HEK293 (cell line): ENCODE data around the gene IQGAP3.

Source experiments
- CTCF ChIA-PET: fragments of 350-600 bp; formaldehyde crosslinking; extraction: SDS; loops from one replicate; lab custom pipeline; 2021; ENCODE audit warnings: antibody characterized with exemption; lab: Yijun Ruan, JAX
- POLR2A ChIA-PET: fragments of 300-600 bp; formaldehyde crosslinking; extraction: SDS; loops from one replicate; lab custom pipeline; 2020; ENCODE audit warnings: antibody characterized with exemption, inconsistent platforms; lab: Yijun Ruan, JAX
- H3K27ac ChIP-seq: fragments of 200-500 bp; sonication (Bioruptor generic); 2 replicates; pipeline ENCODE4 v1.5.1; 2014; ENCODE audit warnings: low read depth, low read length, control low read depth, inconsistent platforms; ENCODE audit errors: extremely low read depth
- H3K36me3 ChIP-seq, 2 experiments: fragments of 200-500 bp in 1 of 2; sonication (Bioruptor generic) in 1 of 2; 1 replicate in 1 of 2; 2 replicates in 1 of 2; pipeline ENCODE4 v1.5.1; 2014 to 2017; ENCODE audit warnings: inconsistent platforms in 2 of 2, low read length in 2 of 2; ENCODE audit not compliant: control insufficient read depth in 2 of 2, insufficient read depth in 1 of 2
- H3K4me1 ChIP-seq: fragments of 200-500 bp; sonication (Bioruptor generic); 2 replicates; pipeline ENCODE4 v1.5.1; 2014; ENCODE audit warnings: mild to moderate bottlenecking, low read length, inconsistent platforms; ENCODE audit not compliant: control insufficient read depth, insufficient read depth
- H3K4me3 ChIP-seq: 2 replicates; pipeline ENCODE4 v1.5.1; 2011; ENCODE audit warnings: low read depth, mild to moderate bottlenecking, control low read depth, low read length, moderate library complexity
- H3K9me3 ChIP-seq: fragments of 200-500 bp; sonication (Bioruptor generic); 2 replicates; pipeline ENCODE4 v1.5.1; 2014; ENCODE audit warnings: low read depth, low read length, inconsistent platforms; ENCODE audit not compliant: control insufficient read depth, insufficient read depth
- CTCF ChIP-seq: fragments of 450-650 bp; formaldehyde crosslinking; IDR thresholded peaks from 2 replicates; pipeline ENCODE4 v1.5.1; 2016; ENCODE audit warnings: missing biosample characterization, missing genetic modification characterization
- HOXA7 ChIP-seq: sonication (generic); formaldehyde crosslinking; IDR thresholded peaks from 2 replicates; pipeline ENCODE4 v1.8.1; 2022; ENCODE audit warnings: missing genetic modification reagents, borderline replicate concordance
- PBX3 ChIP-seq: sonication (generic); formaldehyde crosslinking; IDR thresholded peaks from 2 replicates; pipeline ENCODE4 v1.8.1; 2022; ENCODE audit warnings: mild to moderate bottlenecking, moderate library complexity, missing genetic modification reagents
- PRDM2 ChIP-seq: fragments of 450-650 bp; formaldehyde crosslinking; IDR thresholded peaks from 2 replicates; pipeline ENCODE4 v1.5.1; 2016; ENCODE audit warnings: missing biosample characterization, missing genetic modification characterization, borderline replicate concordance
- PRDM4 ChIP-seq: fragments of 450-650 bp; formaldehyde crosslinking; IDR thresholded peaks from 2 replicates; pipeline ENCODE4 v1.5.1; 2017; ENCODE audit warnings: missing biosample characterization, missing genetic modification characterization
- YY1 ChIP-seq: fragments of 450-650 bp; formaldehyde crosslinking; IDR thresholded peaks from 2 replicates; pipeline ENCODE4 v1.5.1; 2018; ENCODE audit warnings: missing biosample characterization, missing genetic modification characterization
- ZBTB10 ChIP-seq: fragments of 450-650 bp; formaldehyde crosslinking; IDR thresholded peaks from 2 replicates; pipeline ENCODE4 v1.5.1; 2016; ENCODE audit warnings: missing biosample characterization, missing genetic modification characterization
- ZBTB48 ChIP-seq: fragments of 450-650 bp; formaldehyde crosslinking; IDR thresholded peaks from 2 replicates; pipeline ENCODE4 v1.5.1; 2016; ENCODE audit warnings: missing biosample characterization, missing genetic modification characterization
- ZNF121 ChIP-seq: fragments of 450-650 bp; formaldehyde crosslinking; IDR thresholded peaks from 2 replicates; pipeline ENCODE4 v1.5.1; 2016; ENCODE audit warnings: missing biosample characterization, missing genetic modification characterization
- ZNF223 ChIP-seq: fragments of 450-650 bp; formaldehyde crosslinking; IDR thresholded peaks from 2 replicates; pipeline ENCODE4 v1.5.1; 2016; ENCODE audit warnings: missing biosample characterization, missing genetic modification characterization
- ZNF280C ChIP-seq: fragments of 450-650 bp; formaldehyde crosslinking; IDR thresholded peaks from 2 replicates; pipeline ENCODE4 v1.5.1; 2016; ENCODE audit warnings: missing biosample characterization, missing genetic modification characterization
- ZNF449 ChIP-seq: fragments of 450-650 bp; formaldehyde crosslinking; IDR thresholded peaks from 2 replicates; pipeline ENCODE4 v1.5.1; 2017; ENCODE audit warnings: missing biosample characterization, mild to moderate bottlenecking, missing genetic modification characterization, moderate library complexity
- ZNF571 ChIP-seq: fragments of 450-650 bp; formaldehyde crosslinking; IDR thresholded peaks from 2 replicates; pipeline ENCODE4 v1.5.0; 2017; ENCODE audit warnings: missing biosample characterization, missing genetic modification characterization
- ZNF580 ChIP-seq: fragments of 450-650 bp; formaldehyde crosslinking; IDR thresholded peaks from 2 replicates; pipeline ENCODE4 v1.5.1; 2016; ENCODE audit warnings: missing biosample characterization, missing genetic modification characterization
- ZNF596 ChIP-seq: fragments of 450-650 bp; IDR thresholded peaks from 2 replicates; pipeline ENCODE4 v1.5.0; 2018; ENCODE audit warnings: missing biosample characterization, mild to moderate bottlenecking, missing genetic modification characterization, moderate library complexity
- ZNF658 ChIP-seq: fragments of 450-650 bp; formaldehyde crosslinking; IDR thresholded peaks from 2 replicates; pipeline ENCODE4; 2016; ENCODE audit warnings: missing biosample characterization, missing genetic modification characterization
- ZNF664 ChIP-seq: fragments of 450-650 bp; formaldehyde crosslinking; IDR thresholded peaks from 2 replicates; pipeline ENCODE4 v1.5.1; 2016; ENCODE audit warnings: missing biosample characterization, missing genetic modification characterization
- ZNF747 ChIP-seq: fragments of 450-650 bp; formaldehyde crosslinking; IDR thresholded peaks from 2 replicates; pipeline ENCODE4 v1.5.1; 2016; ENCODE audit warnings: missing biosample characterization, missing genetic modification characterization
- ZNF768 ChIP-seq: fragments of 450-650 bp; formaldehyde crosslinking; IDR thresholded peaks from 2 replicates; pipeline ENCODE4 v1.5.1; 2018; ENCODE audit warnings: missing biosample characterization, mild to moderate bottlenecking, missing genetic modification characterization

Gene IQGAP3

GRCh38 chr1:156600733-156601121, 28.4 kb upstream of the IQGAP3 start:
- no peaks in the 10 kb centered on the region for H3K4me1 ChIP-seq
- no peaks in the 10 kb centered on the region for H3K9me3 ChIP-seq
- H3K36me3 ChIP-seq: peaks cover 0 to 40% of the 10 kb centered on the region in 2 experiments; a peak in 1 of 3 replicates
- H3K27ac ChIP-seq: peak overlapping the region; percentile 27; the same call in 1 of the 2 replicates
- H3K4me3 ChIP-seq: peak overlapping the region; percentile 65
- ChIA-PET CTCF (interaction anchor here (1.0 to 3.3 kb wide), 4 partner anchors 8 to 17 kb away, joined by 3 to 15 read pairs (median 10); partner anchors contain the start of gene NAXE), POLR2A (interaction anchor here (1.4 to 2.2 kb wide), 2 partner anchors 10 to 143 kb away, joined by 6 to 11 read pairs; partner anchors contain the start of gene NAXE)
- TF ChIP-seq ZNF121 (tag by site-specific recombination) (no peak), PRDM2 (no peak), HOXA7 (CRISPR knock-in tag) (no peak), ZNF280C (tag by site-specific recombination) (no peak), PBX3 (no peak), ZBTB10 (tag by site-specific recombination) (no peak), PRDM4 (tag by site-specific recombination) (no peak), ZNF571 (tag by site-specific recombination) (no peak), CTCF (no peak), ZNF580 (tag by site-specific recombination) (no peak), YY1 (tag by site-specific recombination) (no peak), ZNF664 (tag by site-specific recombination) (no peak), ZNF596 (no peak), ZNF658 (tag by site-specific recombination) (no peak), ZBTB48 (tag by site-specific recombination) (no peak), ZNF223 (tag by site-specific recombination) (no peak), ZNF449 (tag by site-specific recombination) (no peak), ZNF768 (tag by site-specific recombination) (no peak), ZNF747 (tag by site-specific recombination) (no peak)
